Neutrophil (primary cell): Measurements from ENCODE around the gene MORN5.

Source experiments
- H3K27ac ChIP-seq: fragments of 200-600 bp; sonication (generic); 2 replicates; pipeline ENCODE4 v1.5.1; 2016; ENCODE audit warnings: mild to moderate bottlenecking, moderate library complexity
- H3K27me3 ChIP-seq: fragments of 200-600 bp; sonication (generic); 2 replicates; pipeline ENCODE4 v1.6.0; 2016; ENCODE audit warnings: mild to moderate bottlenecking
- H3K36me3 ChIP-seq: fragments of 200-600 bp; sonication (generic); 2 replicates; pipeline ENCODE4 v1.5.1; 2017
- H3K4me1 ChIP-seq, 2 experiments: fragments of 200-600 bp in 1 of 2; sonication (generic) in 1 of 2; 1 replicate in 1 of 2; 2 replicates in 1 of 2; pipeline versions ENCODE4 v1.5.1 to v1.6.1; 2013 to 2016; ENCODE audit warnings: low read depth in 1 of 2, low read length in 1 of 2, mild to moderate bottlenecking in 1 of 2, moderate library complexity in 1 of 2; ENCODE audit not compliant: control insufficient read depth in 1 of 2, insufficient read depth in 1 of 2
- H3K4me3 ChIP-seq, 2 experiments: fragments of 200-600 bp in 1 of 2; sonication (generic) in 1 of 2; 1 replicate in 1 of 2; 2 replicates in 1 of 2; pipeline ENCODE4 v1.5.1; 2013 to 2016; ENCODE audit warnings: low read depth in 1 of 2, low read length in 1 of 2, mild to moderate bottlenecking in 1 of 2, moderate library complexity in 1 of 2
- H3K9me3 ChIP-seq: fragments of 200-600 bp; sonication (generic); 2 replicates; pipeline ENCODE4 v1.5.1; 2016
- TF ChIP-seq, protein P1 (sequence below): fragments of 200-600 bp; sonication (generic); IDR thresholded peaks from 2 replicates; pipeline ENCODE4 v1.5.1; 2016; ENCODE audit warnings: antibody characterized with exemption

The MORN5 gene

DNA sequence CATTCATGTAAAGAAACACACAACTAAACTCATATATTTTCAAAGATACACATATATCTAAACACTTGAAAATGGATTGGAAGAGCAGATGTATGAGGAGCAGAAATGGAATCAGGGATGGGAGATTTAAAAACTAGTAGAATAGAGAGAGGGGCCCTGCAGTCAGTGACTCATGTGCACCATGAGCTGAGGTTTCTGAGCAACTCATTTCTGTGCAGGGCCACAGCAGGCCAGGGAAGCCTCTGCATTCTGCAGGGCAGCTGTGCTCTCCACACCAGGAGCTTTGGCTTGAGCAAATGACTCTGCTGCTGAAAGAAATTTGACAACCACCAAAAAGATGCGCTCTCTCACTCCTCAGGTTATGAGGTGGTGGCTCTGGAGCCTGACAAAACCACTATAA, 41.9 kb downstream of the MORN5 start:
- Histone ChIP-seq H3K36me3 (no peaks in the 10 kb centered on the region), H3K27me3 (peaks cover 7% of the 10 kb centered on the region), H3K9me3 (no peaks in the 10 kb centered on the region), H3K27ac (no peak overlapping the region), H3K4me1 (no peaks in the 10 kb centered on the region), H3K4me3 (no peak overlapping the region)
- TF ChIP-seq, protein P1, sequence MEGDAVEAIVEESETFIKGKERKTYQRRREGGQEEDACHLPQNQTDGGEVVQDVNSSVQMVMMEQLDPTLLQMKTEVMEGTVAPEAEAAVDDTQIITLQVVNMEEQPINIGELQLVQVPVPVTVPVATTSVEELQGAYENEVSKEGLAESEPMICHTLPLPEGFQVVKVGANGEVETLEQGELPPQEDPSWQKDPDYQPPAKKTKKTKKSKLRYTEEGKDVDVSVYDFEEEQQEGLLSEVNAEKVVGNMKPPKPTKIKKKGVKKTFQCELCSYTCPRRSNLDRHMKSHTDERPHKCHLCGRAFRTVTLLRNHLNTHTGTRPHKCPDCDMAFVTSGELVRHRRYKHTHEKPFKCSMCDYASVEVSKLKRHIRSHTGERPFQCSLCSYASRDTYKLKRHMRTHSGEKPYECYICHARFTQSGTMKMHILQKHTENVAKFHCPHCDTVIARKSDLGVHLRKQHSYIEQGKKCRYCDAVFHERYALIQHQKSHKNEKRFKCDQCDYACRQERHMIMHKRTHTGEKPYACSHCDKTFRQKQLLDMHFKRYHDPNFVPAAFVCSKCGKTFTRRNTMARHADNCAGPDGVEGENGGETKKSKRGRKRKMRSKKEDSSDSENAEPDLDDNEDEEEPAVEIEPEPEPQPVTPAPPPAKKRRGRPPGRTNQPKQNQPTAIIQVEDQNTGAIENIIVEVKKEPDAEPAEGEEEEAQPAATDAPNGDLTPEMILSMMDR, result no peak

DNA sequence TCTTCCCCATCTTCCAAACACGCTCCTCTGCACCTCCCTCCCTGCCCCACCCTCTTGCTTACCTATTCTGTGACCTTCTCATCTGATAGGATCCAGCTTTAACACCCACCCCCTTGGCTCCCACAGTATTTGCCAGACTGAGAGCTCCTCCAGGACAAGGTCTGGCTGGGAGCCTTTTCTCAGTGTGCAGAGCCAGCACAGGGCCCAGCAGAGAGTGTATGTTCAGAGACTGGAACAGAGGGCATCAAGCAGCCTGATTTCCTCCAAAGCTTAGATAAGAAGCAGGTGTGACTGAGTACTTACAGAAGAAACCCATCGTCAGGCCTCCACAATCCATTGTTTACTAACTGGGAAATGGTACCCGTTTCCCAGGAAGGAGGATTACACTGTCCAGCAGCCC, 42.4 kb downstream of the MORN5 start:
- TF ChIP-seq, protein P1, result no peak
- no peak overlapping the region for H3K4me3 ChIP-seq
- no peaks in the 10 kb centered on the region for H3K4me1 ChIP-seq
- H3K27me3 ChIP-seq, result peaks cover 5% of the 10 kb centered on the region
- no peak overlapping the region for H3K27ac ChIP-seq
- H3K36me3 ChIP-seq, result no peaks in the 10 kb centered on the region
- H3K9me3 ChIP-seq, result no peaks in the 10 kb centered on the region

DNA sequence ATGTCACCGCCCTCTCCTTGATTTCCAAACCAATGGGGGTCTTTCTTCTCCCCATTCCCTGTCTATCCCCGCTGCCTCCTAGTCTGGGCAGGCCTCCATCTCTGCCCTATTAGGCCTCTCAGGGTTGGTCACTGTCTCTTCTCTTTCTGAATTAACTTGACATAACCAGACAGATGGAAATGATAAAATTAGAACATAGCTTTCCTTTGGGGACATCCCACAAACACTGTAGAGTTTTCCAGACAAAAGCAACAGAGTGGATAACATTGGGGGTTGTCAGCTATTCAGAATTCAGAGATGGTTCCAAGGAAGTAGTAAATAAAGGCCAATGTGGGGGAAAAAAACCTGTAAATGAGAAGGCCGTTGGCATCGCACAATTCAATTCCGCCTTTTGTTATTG, 44.3 kb downstream of the MORN5 start:
- H3K4me3 ChIP-seq, result no peak overlapping the region
- peaks cover 9% of the 10 kb centered on the region for H3K27me3 ChIP-seq
- H3K36me3 ChIP-seq, result no peaks in the 10 kb centered on the region
- no peak overlapping the region for H3K27ac ChIP-seq
- no peaks in the 10 kb centered on the region for H3K4me1 ChIP-seq
- TF ChIP-seq, protein P1, result no peak
- no peaks in the 10 kb centered on the region for H3K9me3 ChIP-seq

DNA sequence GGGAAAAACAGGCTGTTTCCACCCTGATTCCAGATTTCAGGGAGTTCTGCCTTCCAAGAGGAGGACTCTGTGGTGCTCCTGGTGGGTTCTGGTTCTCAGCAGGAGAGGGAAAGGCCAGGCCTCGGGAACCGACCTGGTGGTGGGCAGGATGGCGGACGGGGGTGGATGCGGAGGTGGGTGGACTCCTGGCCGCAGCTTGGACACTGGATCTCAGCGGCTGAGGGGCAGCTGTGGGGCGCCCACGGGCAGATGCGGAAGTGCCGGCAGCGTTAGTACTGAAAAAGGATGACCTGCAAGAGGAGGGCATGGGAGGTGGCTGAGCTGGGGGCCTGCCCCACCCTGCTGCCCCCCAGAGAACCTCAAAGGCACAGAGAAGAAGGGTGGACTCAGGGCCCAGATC, 44.8 kb downstream of the MORN5 start:
- TF ChIP-seq, protein P1, result no peak
- Histone ChIP-seq H3K27ac (no peak overlapping the region), H3K9me3 (no peaks in the 10 kb centered on the region), H3K4me1 (no peaks in the 10 kb centered on the region), H3K4me3 (no peak overlapping the region), H3K27me3 (peaks cover 9% of the 10 kb centered on the region), H3K36me3 (no peaks in the 10 kb centered on the region)

DNA sequence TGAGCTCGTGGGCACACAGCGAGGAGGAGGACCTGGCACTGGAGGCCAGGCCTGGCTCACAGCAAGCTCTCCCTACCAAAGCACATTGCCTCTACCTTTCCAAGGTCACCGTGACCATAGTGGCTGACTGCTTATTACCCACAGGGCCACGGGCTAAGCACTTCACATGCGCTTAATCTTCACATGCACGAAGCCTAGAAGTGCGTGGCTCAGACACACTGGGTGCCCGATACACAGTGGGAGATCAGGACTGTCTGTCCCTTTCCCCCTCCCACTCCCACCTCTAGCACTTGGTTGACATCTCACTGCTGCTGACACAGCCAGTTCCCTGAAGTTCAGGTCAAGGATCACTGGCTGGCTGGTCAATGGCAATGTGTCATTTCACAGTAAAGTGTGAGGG, 45.5 kb downstream of the MORN5 start:
- Histone ChIP-seq H3K9me3 (no peaks in the 10 kb centered on the region), H3K4me1 (no peaks in the 10 kb centered on the region), H3K4me3 (no peak overlapping the region), H3K27me3 (peaks cover 11% of the 10 kb centered on the region), H3K27ac (no peak overlapping the region), H3K36me3 (no peaks in the 10 kb centered on the region)
- TF ChIP-seq, protein P1, result no peak
